IMR-90 (cell line): ENCODE results near the gene A1CF. TPM values are rescaled to one million over a fixed set of nuclear protein-coding genes. Genes with fewer than 3 reads are reported as not detected.

ENCODE experiments used
- ATAC-seq: fragments of 200-7000 bp; cut with Tn5 transposase; 2 replicates; pipeline ENCODE4 v1.9.1; 2020; ENCODE audit warnings: low read depth, mild to moderate bottlenecking, moderate library complexity
- BruUV-seq: library from RNA; stranded (reverse); fragments of 400-500 nt; replicated peaks from 2 replicates; lab custom pipeline; 2021; lab: Mats Ljungman, UMichigan
- CTCF ChIA-PET: fragments of 300-600 bp; formaldehyde crosslinking; extraction: SDS; loops from one replicate; lab custom pipeline; 2021; ENCODE audit warnings: antibody characterized with exemption; lab: Yijun Ruan, JAX
- POLR2A ChIA-PET: fragments of 300-600 bp; sonication (Branson Sonifier 250); formaldehyde crosslinking; loops from one replicate; lab custom pipeline; 2022; ENCODE audit warnings: antibody characterized with exemption; ENCODE audit not compliant: unreplicated experiment; lab: Charles Lee
- DNase-seq: peaks from one replicate; pipeline ENCODE4 v3.0.0; 2013
- H2AFZ ChIP-seq: replicated peaks from 2 replicates; pipeline ENCODE3; 2013; ENCODE audit warnings: low read length, mild to moderate bottlenecking; ENCODE audit not compliant: poor library complexity
- H2AK5ac ChIP-seq: 2 replicates; pipeline ENCODE4 v1.6.1; 2013; ENCODE audit warnings: low read depth, low read length, inconsistent platforms
- H2AK9ac ChIP-seq: replicated peaks from 2 replicates; pipeline ENCODE3; 2013; ENCODE audit warnings: mild to moderate bottlenecking, low read depth, low read length, moderate library complexity; ENCODE audit not compliant: poor library complexity
- H2BK120ac ChIP-seq: 2 replicates; pipeline ENCODE4 v1.6.1; 2013; ENCODE audit warnings: low read depth, low read length, inconsistent platforms
- H2BK15ac ChIP-seq: 3 replicates; pipeline ENCODE4 v1.6.1; 2013; ENCODE audit warnings: low read depth, low read length, inconsistent platforms
- H2BK20ac ChIP-seq: 2 replicates; pipeline ENCODE4 v1.6.1; 2013; ENCODE audit warnings: low read depth, mild to moderate bottlenecking, inconsistent platforms, low read length, moderate library complexity
- H2BK5ac ChIP-seq: 2 replicates; pipeline ENCODE4 v1.6.1; 2013; ENCODE audit warnings: mild to moderate bottlenecking, low read depth, low read length, inconsistent platforms; ENCODE audit not compliant: poor library complexity, severe bottlenecking
- H3K14ac ChIP-seq: replicated peaks from 2 replicates; pipeline ENCODE4 v1.6.1; 2013; ENCODE audit warnings: low read depth, low read length, inconsistent platforms
- H3K18ac ChIP-seq: 2 replicates; pipeline ENCODE4 v1.6.1; 2013; ENCODE audit warnings: low read depth, low read length, control low read depth
- H3K23ac ChIP-seq: 2 replicates; pipeline ENCODE4 v1.6.1; 2013; ENCODE audit warnings: low read depth, low read length, inconsistent platforms
- H3K27ac ChIP-seq: 2 replicates; pipeline ENCODE4 v1.5.1; 2013; ENCODE audit warnings: mild to moderate bottlenecking, control low read depth, low read length; ENCODE audit not compliant: insufficient read depth
- H3K27me3 ChIP-seq: 2 replicates; pipeline ENCODE4 v1.6.1; 2013; ENCODE audit warnings: low read length; ENCODE audit not compliant: control insufficient read depth, insufficient read depth
- H3K36me3 ChIP-seq: 2 replicates; pipeline ENCODE4 v1.6.1; 2013; ENCODE audit warnings: low read length, mixed read lengths; ENCODE audit not compliant: control insufficient read depth, insufficient read depth
- H3K4ac ChIP-seq: 2 replicates; pipeline ENCODE4 v1.6.1; 2013; ENCODE audit warnings: low read depth, low read length, inconsistent platforms
- H3K4me1 ChIP-seq: 2 replicates; pipeline ENCODE4 v1.6.1; 2013; ENCODE audit warnings: low read length, mixed read lengths; ENCODE audit not compliant: control insufficient read depth, insufficient read depth
- H3K4me2 ChIP-seq: 2 replicates; pipeline ENCODE4 v1.6.1; 2013; ENCODE audit warnings: low read depth, mild to moderate bottlenecking, control low read depth, low read length, moderate library complexity
- H3K4me3 ChIP-seq: 2 replicates; pipeline ENCODE4 v1.5.1; 2013; ENCODE audit warnings: low read depth, mild to moderate bottlenecking, control low read depth, low read length, moderate library complexity; ENCODE audit not compliant: insufficient read depth
- H3K56ac ChIP-seq: 2 replicates; pipeline ENCODE4 v1.6.1; 2013; ENCODE audit warnings: low read length, inconsistent platforms; ENCODE audit not compliant: insufficient read depth; ENCODE audit errors: extremely low read depth
- H3K79me1 ChIP-seq, 2 experiments: 2 replicates each; pipeline ENCODE4 v1.6.1; 2013; ENCODE audit warnings: low read length in 2 of 2, inconsistent platforms in 1 of 2, low read depth in 1 of 2
- H3K9ac ChIP-seq: 2 replicates; pipeline ENCODE4 v1.6.1; 2013; ENCODE audit warnings: low read depth, low read length, control low read depth
- H3K9me1 ChIP-seq: 2 replicates; pipeline ENCODE4 v1.6.1; 2013; ENCODE audit warnings: low read length, inconsistent platforms; ENCODE audit not compliant: insufficient read depth
- H3K9me3 ChIP-seq: 2 replicates; pipeline ENCODE4 v1.6.1; 2013; ENCODE audit warnings: low read length; ENCODE audit not compliant: control insufficient read depth, insufficient read depth
- H4K20me1 ChIP-seq: 2 replicates; pipeline ENCODE4 v1.6.1; 2013; ENCODE audit warnings: low read length, inconsistent platforms; ENCODE audit not compliant: insufficient read depth
- H4K5ac ChIP-seq: 2 replicates; pipeline ENCODE4 v1.6.1; 2013; ENCODE audit warnings: mild to moderate bottlenecking, low read depth, low read length, control low read depth
- H4K8ac ChIP-seq, 2 experiments: 2 replicates each; pipeline ENCODE4 v1.6.1; 2013; ENCODE audit warnings: low read depth in 2 of 2, low read length in 2 of 2, control low read depth in 1 of 2, inconsistent platforms in 1 of 2
- H4K91ac ChIP-seq: 2 replicates; pipeline ENCODE4 v1.6.1; 2013; ENCODE audit warnings: low read depth, low read length, inconsistent platforms; ENCODE audit not compliant: insufficient read depth
- BHLHE40 ChIP-seq: fragments of 150-350 bp; IDR thresholded peaks from 2 replicates; pipeline ENCODE4 v1.6.1; 2016; ENCODE audit warnings: mild to moderate bottlenecking, low read depth, low read length
- CHD1 ChIP-seq: IDR thresholded peaks from 2 replicates; pipeline ENCODE4 v1.6.1; 2012; ENCODE audit warnings: low read depth, low read length, improper control_type of control experiment
- FOS ChIP-seq: fragments of 150-350 bp; IDR thresholded peaks from 2 replicates; pipeline ENCODE4 v1.6.1; 2016; ENCODE audit warnings: low read depth, low read length
- MXI1 ChIP-seq: IDR thresholded peaks from 2 replicates; pipeline ENCODE4 v1.6.1; 2012; ENCODE audit warnings: low read depth, mild to moderate bottlenecking, low read length, moderate library complexity, borderline replicate concordance
- POLR2A ChIP-seq: IDR thresholded peaks from 2 replicates; pipeline ENCODE4 v1.6.1; 2012; ENCODE audit warnings: mild to moderate bottlenecking, low read depth, low read length
- RAD21 ChIP-seq: IDR thresholded peaks from 2 replicates; pipeline ENCODE4 v1.6.1; 2012; ENCODE audit warnings: low read length, improper control_type of control experiment
- RCOR1 ChIP-seq: IDR thresholded peaks from 2 replicates; pipeline ENCODE4 v1.6.1; 2012; ENCODE audit warnings: mild to moderate bottlenecking, low read length, improper control_type of control experiment; ENCODE audit not compliant: insufficient replicate concordance
- SMC3 ChIP-seq: fragments of 150-350 bp; IDR thresholded peaks from 2 replicates; pipeline ENCODE4 v1.6.1; 2016; ENCODE audit warnings: low read depth, mild to moderate bottlenecking, antibody characterized with exemption, low read length, moderate library complexity
- WGBS, 2 experiments: methylation state at CpG; one replicate each; pipeline versions ENCODE4 v1.1.5 to v1.1.7; 2013; ENCODE audit warnings: missing lambda C conversion rate in 2 of 2; ENCODE audit not compliant: insufficient read length in 1 of 2; ENCODE audit errors: extremely low coverage in 2 of 2; 5-methylcytosine and 5-hydroxymethylcytosine counted together
- dilution Hi-C: fragments of 300-500 bp; cut with HindIII; formaldehyde crosslinking; loops from one replicate; pipeline ENCODE4 v1.14.3; 2018; ENCODE audit warnings: low sequenced_read_pairs; ENCODE audit not compliant: unreplicated experiment
- in situ Hi-C: fragments of 300-500 bp; cut with MboI; formaldehyde crosslinking; loops from 3 replicates; pipeline ENCODE4 v1.14.3; 2019; ENCODE audit warnings: low sequenced_read_pairs, inconsistent platforms, mixed read lengths
- intact Hi-C: fragments of 100-400 bp; cut with micrococcal nuclease; formaldehyde crosslinking; loops from 2 replicates; pipeline ENCODE4 v1.10.0; 2022
- polyA plus RNA-seq, 3 experiments: library from polyadenylated mRNA; depleted of rRNA; stranded (reverse); fragments of >200 nt; gene quantifications; 2 replicates each; pipeline ENCODE4 v1.2.3, GENCODE V29; 2012; ENCODE audit warnings: low replicate concordance in 1 of 3
- total RNA-seq: library from RNA; depleted of rRNA; stranded (reverse); fragments of >200 nt; gene quantifications from 2 replicates; pipeline ENCODE4 v1.2.3, GENCODE V29; 2012
- TF ChIP-seq, protein P1 (sequence below): fragments of 150-350 bp; IDR thresholded peaks from 2 replicates; pipeline ENCODE4 v1.6.1; 2016; ENCODE audit warnings: low read depth, mild to moderate bottlenecking, low read length, moderate library complexity, borderline replicate concordance

The A1CF gene
- total and polyA plus RNA-seq, 2 of the 4 experiments (the other 2 are of a cell fraction), result not detected

DNA sequence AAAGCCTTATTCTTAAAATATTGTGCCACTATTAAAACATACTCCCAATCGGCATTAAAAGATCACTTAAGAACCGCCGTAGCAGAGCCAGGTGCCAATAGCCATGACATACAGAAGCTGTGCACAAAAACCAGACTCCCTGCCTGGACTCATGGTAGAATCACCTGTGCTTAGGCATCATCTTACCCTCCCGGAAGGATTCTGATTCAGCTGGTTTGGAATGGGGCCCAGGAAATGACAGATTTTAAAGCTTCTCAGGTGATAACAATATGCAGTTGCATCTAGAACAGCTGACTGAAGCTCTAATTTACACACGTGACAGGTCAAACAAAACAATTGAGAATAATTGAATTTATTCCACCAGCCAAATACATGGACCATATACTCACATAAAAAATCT lies 10.7 kb downstream of the A1CF start:
- no peak overlapping the region for H3K4me3 ChIP-seq
- no peaks in the 10 kb centered on the region for H4K20me1 ChIP-seq
- ChIA-PET POLR2A (no interaction called here), CTCF (no interaction called here)
- no peak overlapping the region for H4K8ac ChIP-seq
- no peak overlapping the region for H2BK15ac ChIP-seq
- no peak overlapping the region for H3K4me2 ChIP-seq
- no peak overlapping the region for H2BK5ac ChIP-seq
- in situ Hi-C loops (no loop called here), dilution Hi-C loops (no loop called here), intact Hi-C loops (no loop called here)
- TF ChIP-seq POLR2A (no peak), CHD1 (no peak), SMC3 (no peak), BHLHE40 (no peak), RCOR1 (no peak), RAD21 (no peak), FOS (no peak), MXI1 (no peak)
- TF ChIP-seq, protein P1, sequence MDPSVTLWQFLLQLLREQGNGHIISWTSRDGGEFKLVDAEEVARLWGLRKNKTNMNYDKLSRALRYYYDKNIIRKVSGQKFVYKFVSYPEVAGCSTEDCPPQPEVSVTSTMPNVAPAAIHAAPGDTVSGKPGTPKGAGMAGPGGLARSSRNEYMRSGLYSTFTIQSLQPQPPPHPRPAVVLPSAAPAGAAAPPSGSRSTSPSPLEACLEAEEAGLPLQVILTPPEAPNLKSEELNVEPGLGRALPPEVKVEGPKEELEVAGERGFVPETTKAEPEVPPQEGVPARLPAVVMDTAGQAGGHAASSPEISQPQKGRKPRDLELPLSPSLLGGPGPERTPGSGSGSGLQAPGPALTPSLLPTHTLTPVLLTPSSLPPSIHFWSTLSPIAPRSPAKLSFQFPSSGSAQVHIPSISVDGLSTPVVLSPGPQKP, result no peak
- H3K9me1 ChIP-seq, result no peaks in the 10 kb centered on the region
- no peak overlapping the region for H2AK9ac ChIP-seq
- no peak overlapping the region for H3K4ac ChIP-seq
- H3K4me1 ChIP-seq, result no peaks in the 10 kb centered on the region
- H3K27ac ChIP-seq, result no peak overlapping the region
- H3K9ac ChIP-seq, result no peak overlapping the region
- ATAC-seq, result no peak
- H3K23ac ChIP-seq, result no peak overlapping the region
- H3K79me1 ChIP-seq, result no peaks in the 10 kb centered on the region
- no peak overlapping the region for H4K91ac ChIP-seq
- H3K27me3 ChIP-seq, result peaks cover 7% of the 10 kb centered on the region
- no peaks in the 10 kb centered on the region for H3K9me3 ChIP-seq
- DNase-seq, result no peak
- H2BK120ac ChIP-seq, result no peak overlapping the region
- no TSS peak for BruUV-seq
- no peak overlapping the region for H3K14ac ChIP-seq
- H3K56ac ChIP-seq, result no peak overlapping the region
- H3K18ac ChIP-seq, result no peak overlapping the region
- H2AFZ ChIP-seq, result no peak overlapping the region
- H2AK5ac ChIP-seq, result no peak overlapping the region
- H4K5ac ChIP-seq, result no peak overlapping the region
- no peak overlapping the region for H2BK20ac ChIP-seq
- no peaks in the 10 kb centered on the region for H3K36me3 ChIP-seq
- WGBS, 2 experiments, result no CpG with 5 or more reads among the region's 5 CpGs
